NCI-H1105 (cell line): ENCODE results near the gene SLC26A2.

Source experiments
- DNase-seq: peaks from one replicate; lab custom pipeline; 2025; lab: John Stamatoyannopoulos, UW

SLC26A2 gene

DNA sequence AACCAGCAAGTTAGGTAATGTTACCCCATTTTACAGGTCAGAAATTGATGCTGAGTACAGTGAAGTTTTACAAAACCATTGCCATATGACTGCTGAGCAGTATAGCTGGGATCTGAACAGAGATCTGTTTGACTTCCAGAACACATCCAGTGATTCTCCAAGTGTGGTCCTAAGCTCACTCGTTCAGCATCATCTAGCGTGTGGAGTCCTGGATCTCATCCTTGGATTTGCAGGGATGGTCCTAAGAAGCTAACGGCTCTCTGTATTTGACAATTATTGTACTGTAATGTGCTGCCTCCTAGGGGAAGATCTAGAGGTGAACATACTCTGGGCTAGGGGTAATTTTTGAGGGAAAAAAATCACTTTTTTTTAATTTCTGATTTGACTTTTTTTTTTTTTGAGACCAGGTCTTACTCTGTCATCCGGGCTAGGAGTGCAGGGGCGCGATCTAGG lies 1.4 kb downstream of the SLC26A2 start:
- no peak for DNase-seq

DNA sequence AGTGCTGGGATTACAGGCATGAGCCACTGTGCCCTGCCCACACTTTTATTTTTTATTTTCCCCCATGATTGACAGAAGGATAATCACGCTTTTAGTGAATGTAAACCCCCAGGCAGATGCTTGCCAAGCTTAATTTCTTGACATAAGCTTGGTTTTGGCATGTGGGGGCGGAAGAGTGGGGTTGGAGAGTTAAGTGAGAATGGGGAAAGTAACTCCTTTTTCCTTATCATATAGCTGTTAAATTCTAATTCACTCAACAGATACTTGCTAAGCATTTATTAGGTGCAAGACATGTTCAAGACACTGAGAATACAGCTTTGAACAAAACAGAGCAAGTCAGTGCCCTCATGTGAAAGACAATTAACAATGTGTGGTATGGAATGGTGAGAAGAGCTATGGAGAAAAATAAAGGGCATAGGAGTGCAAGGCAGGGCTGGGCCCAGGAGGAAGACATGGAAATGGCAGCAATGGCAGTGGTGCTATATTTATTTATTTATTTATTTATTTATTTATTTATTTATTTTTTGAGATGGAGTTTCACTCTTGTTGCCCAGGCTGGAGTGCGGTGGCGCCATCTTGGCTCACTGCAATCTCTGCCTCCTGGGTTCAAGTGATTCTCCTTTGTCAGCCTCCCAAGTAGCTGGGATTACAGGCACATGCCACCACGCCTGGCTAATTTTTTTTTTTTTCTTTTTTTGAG lies 2.2 kb downstream of the SLC26A2 start:
- DNase-seq = no peak

DNA sequence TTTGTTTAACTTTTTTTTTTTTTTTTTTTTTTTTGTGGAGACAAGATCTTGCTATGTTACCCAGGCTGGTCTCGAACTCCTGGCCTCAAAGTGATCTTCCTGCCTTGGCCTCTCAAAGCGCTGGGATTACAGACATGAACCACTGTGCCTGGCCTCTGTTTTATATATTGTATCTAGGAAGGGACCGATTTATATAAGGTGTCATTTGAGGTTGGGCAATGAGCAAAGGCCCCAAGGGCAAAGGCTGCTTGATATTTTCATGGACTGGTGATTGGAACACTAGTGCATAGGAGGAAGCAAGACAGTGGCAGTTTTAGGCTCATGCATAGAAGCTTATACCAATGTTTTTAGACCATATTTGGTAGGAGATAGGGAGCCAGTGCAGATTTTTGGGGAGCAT lies 3.2 kb downstream of the SLC26A2 start:
- no peak for DNase-seq

DNA sequence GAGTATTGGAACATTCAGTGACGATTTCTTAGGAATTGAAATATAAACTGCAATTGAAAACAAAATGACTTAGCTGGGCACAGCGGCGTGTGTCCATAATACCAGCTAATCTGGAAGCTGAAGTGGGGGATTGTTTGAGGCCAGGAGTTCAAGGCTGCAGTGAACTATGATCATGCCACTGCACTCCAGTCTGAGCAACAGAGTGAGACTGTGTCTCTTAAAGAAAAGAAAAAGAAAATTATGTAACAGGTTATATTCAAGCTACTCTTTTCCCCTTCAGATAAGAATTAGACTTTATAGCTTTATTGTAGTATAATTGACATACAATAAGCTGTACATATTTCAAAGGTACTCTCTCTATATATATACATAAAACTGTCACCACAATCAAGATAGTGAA lies 6.4 kb downstream of the SLC26A2 start:
- DNase-seq = no peak

DNA sequence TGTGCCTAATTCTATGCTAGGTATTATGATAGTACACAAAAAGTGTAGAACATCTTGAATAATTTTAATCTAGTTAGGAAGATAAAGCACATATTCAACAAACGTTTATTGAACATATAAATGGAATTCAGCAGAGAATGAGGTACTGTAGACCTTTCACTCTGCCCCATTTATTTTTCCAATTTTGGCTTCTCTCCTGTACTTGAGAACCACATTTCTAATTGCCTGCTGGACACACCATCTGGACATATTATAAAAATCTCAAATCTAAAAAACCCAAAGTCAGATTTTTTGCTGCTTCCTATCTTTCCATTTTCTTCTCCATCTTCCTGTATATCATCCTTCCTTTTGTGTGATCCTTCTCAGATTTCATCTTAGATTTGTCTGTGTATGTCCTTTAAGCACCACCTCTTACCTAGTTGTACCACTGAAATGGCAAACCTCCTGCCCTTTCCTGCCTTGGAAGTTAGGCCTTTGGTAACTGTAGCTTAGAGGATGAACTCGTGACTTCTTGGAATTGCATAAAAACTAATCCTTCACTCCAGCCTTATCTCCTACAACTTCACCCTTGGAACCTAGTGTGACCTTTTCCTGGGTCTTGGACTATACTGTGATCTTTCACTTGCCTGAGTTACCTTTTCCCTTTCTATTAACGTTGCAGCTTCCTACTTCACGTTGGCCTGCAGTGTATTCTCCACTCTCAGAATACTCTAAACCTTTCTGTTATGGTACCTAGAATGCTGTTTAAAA lies 8.8 kb downstream of the SLC26A2 start:
- no peak for DNase-seq

DNA sequence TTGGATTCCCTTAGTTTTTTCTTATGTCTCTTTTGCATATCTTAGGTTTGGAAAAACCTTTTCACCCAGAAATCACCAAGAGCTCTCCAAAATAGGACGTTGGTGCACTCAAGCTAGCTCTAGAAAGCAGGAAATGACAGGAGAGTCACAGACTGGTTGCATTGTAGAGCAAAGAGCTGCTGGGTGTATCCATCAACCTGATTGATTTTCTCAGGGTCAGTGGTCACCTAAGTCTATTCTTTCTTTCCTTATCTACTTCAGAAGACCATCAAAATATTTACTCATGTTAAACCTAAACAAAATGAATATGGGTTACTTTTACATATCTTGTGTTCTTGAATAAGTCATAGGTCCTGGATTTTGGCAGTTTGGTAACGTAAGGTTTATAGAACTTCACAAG lies 14.9 kb downstream of the SLC26A2 start:
- DNase-seq = no peak

DNA sequence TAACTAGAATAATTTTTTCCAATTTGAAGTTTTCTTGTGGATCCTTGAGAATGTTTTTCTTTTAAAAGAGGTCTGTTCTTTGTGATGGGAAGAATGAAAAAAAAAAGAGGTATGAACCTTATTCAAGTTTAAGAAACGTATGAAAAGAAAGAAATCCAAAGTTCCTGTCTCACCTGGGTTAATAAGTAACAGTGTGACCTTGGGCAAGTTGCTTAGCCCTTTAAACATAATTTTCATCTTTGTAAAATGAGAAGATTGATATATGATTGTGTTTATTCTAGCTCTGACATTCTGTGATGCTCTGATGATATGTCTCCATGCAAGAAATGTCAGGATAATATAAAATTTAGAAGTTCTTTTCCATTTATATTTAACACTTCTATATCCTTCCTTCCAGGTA lies 19.3 kb downstream of the SLC26A2 start:
- no peak for DNase-seq

DNA sequence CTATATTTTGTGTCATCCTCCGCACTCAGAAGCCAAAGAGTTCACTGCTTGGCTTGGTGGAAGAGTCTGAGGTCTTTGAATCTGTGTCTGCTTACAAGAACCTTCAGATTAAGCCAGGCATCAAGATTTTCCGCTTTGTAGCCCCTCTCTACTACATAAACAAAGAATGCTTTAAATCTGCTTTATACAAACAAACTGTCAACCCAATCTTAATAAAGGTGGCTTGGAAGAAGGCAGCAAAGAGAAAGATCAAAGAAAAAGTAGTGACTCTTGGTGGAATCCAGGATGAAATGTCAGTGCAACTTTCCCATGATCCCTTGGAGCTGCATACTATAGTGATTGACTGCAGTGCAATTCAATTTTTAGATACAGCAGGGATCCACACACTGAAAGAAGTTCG lies 20.6 kb downstream of the SLC26A2 start:
- no peak for DNase-seq

DNA sequence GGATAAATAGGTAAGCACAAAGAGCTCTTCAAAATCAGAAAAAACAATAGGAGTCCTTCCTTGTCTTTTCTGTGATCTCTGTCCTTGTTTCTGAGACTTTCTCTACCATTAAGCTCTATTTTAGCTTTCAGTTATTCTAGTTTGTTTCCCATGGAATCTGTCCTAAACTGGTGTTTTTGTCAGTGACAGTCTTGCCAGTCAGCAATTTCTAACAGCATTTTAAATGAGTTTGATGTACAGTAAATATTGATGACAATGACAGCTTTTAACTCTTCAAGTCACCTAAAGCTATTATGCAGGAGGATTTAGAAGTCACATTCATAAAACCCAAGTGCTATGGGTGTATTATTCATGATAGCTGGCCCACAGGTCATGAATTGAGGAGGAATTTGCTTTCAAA lies 21.9 kb downstream of the SLC26A2 start:
- no peak for DNase-seq

DNA sequence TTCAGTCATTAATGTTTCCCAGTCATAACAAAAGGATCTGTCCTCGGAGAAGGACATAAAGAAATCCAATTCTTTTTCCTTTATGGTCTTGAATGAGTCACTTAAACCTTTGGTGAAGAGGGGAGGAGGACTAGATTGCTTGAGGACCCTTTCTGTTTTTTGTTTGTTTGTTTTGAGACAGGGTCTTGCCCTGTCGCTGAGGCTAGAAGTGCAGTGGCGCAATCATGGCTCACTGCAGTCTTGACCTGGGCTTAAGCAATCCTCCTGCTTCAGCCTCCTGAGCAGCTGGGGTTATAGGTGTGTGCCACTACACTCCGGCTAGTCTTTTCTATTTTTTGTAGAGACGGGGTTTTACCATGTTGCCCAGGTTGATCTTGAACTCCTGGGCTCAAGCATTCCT lies 27.6 kb downstream of the SLC26A2 start:
- DNase-seq = no peak

DNA sequence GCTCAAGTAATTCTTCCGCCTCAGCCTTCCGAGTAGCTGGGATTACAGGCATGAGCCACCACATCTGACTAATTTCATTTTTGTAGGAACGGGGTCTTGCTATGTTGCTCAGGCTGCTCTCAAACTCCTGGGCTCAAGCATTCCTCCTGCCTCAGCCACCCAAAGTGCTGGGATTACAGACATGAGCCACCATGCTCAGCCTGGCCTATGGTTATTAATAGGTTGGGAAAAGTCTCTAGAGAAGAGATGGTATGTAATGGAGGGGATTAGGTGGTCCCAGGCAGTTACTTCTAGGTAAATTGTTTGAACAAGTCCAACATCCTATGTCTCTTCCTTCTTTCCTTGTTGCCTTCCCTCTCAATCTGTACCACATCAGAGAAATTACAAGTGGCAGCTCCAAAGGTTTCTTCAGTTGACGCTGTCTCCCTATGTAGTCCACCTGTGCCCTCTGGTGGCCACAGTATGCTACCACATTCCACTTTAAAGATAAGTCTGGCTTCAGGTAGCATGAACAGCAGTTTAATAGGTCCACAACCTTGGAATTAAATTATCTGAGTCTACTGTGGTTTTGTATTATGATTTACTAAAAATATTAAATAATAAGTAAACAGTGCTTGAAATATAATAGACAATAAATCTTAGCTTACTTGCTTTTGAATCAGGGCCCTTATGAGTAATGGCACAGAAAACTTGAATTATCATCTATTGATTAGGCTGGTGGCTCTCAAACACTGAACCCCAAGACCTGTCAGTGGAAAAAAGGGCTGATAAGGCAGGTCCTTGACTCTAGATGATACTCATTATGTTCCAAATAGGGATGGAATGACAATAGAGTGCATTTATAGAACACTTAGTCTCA lies 30.2 kb downstream of the SLC26A2 start:
- peak; percentile 28 for DNase-seq

DNA sequence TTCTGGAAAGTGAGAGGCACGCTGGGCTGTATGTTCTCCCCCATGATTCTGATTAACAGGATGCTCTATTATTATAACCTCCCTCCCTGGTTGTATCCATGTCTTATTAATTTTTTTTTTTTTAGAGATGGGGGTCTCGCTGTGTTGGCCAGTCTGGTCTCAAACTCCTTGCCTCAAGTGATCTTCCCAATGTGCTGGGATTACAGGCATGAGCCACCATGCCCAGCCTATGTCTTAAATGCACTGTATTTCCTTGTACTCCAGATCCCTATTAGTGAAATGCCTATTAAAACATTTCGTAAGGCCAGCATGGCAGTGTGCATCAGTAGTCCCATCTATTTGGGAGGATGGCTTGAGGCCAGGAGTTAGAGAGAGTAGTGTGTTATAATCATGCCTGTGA lies 32.9 kb downstream of the SLC26A2 start:
- no peak for DNase-seq

DNA sequence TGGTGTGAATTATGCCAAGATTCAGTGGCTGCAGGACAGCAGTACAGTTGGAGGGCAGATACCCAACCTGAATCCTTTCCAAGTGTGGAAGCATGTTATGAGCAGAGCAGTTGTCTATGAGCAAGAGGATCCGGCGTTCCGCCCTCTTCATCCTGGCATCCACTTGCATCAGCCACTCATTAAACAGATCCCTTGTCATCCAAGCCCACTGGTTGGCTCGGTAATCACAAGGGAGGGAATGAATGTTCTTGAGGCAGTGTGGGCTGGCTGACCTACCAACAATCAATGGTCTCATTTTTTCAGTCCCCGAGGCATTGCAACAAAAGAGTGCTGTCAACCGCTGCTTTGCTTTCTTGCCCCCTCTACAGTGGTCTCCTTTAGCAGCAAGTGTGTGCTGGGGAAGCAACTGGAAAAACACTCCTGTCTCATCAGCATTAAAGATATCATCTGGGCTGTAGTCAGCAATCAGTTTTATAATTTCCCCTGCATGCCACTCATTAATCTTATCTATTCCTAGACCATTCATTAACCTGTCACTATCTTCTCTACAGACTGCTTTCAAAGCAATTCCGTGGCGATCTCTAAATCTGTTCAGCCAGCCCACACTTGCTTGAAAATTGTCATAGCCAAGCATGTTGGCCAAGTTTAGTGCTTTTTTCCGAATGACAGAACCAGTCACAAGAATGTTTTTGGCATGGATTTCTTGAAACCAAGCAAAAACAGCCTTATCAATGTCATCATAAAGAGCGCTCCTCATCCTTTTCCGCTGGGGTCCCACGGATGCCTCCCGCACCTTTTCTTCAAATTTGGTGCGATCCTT lies 35.0 kb downstream of the SLC26A2 start:
- DNase-seq = no peak

DNA sequence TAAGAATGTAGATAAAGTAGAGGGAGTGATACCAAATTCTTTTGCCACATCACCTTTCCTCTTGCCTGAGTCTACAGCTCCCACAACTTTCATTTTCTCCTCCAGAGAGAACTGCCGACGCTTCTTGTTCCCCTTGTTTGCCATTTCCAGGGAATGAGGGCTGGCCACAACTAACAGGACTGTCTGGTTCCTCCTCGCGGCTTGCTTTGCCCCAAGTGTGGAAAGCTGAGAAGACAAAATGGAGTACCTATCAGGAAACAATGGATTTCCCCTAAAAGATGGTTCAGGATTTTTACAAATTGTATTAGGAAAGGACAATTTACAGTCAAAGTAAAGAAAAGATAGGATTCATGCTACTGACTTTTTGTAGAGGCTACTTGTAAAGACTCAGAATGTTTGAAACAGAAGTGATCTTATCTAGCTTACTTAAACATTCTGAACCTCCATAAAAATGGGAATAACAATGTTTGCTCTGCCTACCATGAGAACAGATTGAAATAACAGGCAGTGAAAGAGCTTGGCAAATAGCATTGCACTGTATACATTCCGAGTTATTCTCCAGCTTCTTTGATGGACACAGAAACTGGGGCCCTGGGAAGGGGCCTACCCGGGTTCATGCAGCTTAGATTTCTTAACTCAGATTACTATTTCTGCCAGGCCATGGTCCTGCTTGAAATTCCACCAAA lies 35.8 kb downstream of the SLC26A2 start:
- DNase-seq = no peak

DNA sequence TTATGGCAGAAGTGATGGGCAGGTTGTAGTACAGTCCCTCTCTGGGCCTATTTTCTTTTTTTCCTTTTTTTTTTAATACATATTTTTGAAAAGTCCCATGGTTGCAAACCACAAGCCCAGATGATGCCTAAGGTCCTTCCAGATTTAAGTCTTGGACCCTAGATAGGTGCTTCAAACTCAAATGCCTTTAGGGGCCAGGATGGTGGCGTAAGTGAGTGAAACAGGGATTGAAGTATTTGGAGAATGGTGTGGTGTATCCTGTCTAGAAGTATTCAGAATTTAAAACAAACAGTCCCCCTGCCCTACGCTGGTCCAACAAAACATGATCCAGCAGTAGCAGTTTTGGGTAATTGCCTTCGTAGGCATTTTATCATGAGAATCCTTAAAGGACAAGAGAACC lies 37.7 kb downstream of the SLC26A2 start:
- DNase-seq = no peak

DNA sequence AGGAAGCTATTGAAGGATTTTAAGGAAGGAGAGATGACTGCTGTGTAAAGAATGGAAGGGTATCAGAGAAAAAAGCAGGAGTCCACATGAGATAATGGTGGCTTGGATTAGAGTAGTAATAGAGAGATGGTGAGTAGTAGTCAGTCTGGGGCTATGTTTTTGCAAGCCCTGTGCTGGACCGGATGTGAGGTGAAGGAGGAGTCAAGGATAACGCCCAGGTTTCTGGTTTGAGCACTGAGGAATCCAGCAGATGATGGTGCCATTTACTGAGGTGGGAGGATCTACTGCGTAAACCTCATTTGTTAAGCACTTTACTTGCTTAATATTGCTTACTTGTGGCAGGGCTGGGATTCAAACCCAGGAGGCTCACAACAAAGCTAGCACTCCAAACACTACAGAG lies 38.8 kb downstream of the SLC26A2 start:
- no peak for DNase-seq

DNA sequence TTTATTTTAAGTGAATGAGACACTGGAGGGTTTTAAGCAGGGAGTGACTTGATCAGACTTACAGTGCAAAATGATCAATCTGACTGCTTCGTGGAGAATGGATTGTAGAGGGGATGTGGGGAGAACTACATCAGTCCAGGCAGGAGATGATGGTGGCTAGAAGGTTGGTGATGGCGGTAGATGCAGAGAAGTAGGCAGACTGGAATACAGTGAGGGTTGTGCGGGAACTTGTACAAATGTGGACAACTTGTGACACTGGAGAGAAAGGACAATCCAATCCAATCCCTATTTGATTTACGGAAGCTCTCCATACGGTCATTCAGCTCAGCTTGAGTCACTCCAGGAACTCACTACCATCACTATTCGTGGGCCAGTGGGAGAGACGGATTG lies 39.3 kb downstream of the SLC26A2 start:
- DNase-seq = no peak

DNA sequence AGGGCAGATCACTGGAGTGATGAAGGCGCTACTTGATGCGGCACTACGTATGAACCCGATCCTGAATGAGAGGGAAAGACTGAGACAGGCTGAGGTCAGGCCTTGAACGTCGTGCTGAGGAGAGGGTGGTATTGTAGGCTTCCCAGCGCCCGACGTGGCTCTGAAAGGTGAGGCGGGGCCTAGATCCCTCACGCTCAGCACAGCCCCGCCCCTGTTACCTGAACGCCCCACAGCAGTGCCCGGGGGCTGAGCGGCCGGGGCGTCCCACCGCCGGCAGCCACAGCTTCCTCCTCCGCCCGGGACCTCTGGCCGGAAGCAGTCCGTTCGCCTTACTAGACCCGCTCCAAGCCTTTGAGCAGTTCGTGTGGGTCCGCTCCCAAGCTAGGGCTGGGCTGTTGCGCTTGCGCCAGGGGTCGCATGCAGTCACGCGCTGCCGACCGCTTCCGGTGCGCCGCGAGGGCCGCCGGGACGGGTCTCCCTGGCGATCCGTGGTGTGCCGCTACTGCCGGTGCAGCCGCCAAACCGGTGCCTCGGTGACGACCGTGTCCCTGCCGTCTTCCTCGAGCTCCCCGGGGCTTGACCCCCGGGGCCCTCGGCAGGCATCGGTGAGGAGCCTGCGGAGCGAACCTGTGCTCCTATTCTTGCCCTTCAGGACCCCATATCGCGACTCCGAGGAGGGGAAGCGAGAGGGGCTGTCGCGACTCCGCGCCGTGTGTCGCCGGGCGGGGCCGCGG lies 39.9 kb downstream of the SLC26A2 start, which contains the start of the genes HMGXB3 and TIGD6:
Gene HMGXB3, plus strand, starts transcription at position 484 of the 734 bp plus-strand sequence. CDS start 4,114 bp downstream, outside the sequence.
Gene TIGD6, minus strand, starts transcription at position 399 of the 734 bp plus-strand sequence. CDS start 4,306 bp downstream, outside the sequence.
- DNase-seq = peak; percentile 73

DNA sequence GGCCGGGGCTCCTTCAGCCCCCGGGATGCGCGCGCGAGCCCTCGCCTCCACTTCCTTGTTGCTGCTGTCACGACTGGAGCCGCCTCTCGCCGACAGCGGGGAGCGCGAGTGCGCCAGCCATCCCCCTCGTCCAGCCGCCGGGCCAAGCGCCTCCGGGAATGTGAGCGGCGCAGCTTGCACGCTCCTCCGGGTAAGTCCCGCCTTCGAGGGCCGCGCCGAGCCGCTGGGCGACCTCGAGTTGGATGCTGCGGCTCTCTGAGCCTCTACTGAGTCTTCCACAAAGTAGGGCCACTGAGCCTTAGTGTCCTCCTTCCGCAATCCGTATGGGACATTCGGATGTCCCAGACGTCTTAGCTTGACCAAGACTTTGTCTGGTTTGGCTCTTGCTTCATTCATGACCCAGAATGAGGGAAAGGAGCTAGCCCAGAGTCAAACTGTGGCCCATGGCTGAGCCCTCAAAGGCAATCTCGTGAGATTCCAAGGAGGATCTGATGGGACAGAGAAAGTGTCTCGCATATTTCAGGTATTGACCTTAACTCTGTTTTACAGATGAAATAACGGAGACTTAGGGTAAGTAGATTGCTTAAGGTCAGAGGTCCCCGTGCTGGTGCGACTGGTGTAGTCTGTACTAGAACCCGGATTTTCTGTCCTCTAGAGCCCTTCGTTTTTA lies 40.6 kb downstream of the SLC26A2 start:
- DNase-seq = no peak
